BJ (cell line): Measurements from ENCODE around the gene RAB38. TPM values are rescaled to one million over a fixed set of nuclear protein-coding genes. Genes with fewer than 3 reads are reported as not detected.

ENCODE experiments used
- CTCF ChIA-PET: fragments of 350-600 bp; formaldehyde crosslinking; extraction: SDS; loops from one replicate; lab custom pipeline; 2021; ENCODE audit warnings: antibody characterized with exemption, inconsistent platforms; lab: Yijun Ruan, JAX
- POLR2A ChIA-PET: fragments of 300-600 bp; sonication (Branson Sonifier 250); formaldehyde crosslinking; extraction: SDS; loops from one replicate; lab custom pipeline; 2021; ENCODE audit warnings: antibody characterized with exemption; lab: Charles Lee
- DNase-seq: peaks from one replicate; pipeline ENCODE4 v3.0.0-alpha.2; 2011; ENCODE audit warnings: low read depth
- H3K27me3 ChIP-seq: 2 replicates; pipeline ENCODE4 v1.6.0; 2011; ENCODE audit warnings: low read length; ENCODE audit not compliant: control insufficient read depth, insufficient read depth
- H3K36me3 ChIP-seq: 2 replicates; pipeline ENCODE4 v1.5.1; 2011; ENCODE audit warnings: low read length; ENCODE audit not compliant: control insufficient read depth, insufficient read depth
- H3K4me3 ChIP-seq: 2 replicates; pipeline ENCODE4 v1.5.1; 2011; ENCODE audit warnings: low read depth, mild to moderate bottlenecking, control low read depth, low read length
- CTCF ChIP-seq: IDR thresholded peaks from 2 replicates; pipeline ENCODE4 v1.5.1; 2011; ENCODE audit warnings: low read depth, mild to moderate bottlenecking, control low read depth, inconsistent platforms, low read length, moderate library complexity; ENCODE audit not compliant: insufficient read depth
- polyA plus RNA-seq: library from polyadenylated mRNA; depleted of rRNA; stranded (reverse); fragments of >200 nt; gene quantifications from 2 replicates; pipeline ENCODE4 v1.2.3, GENCODE V29; 2011

RAB38 gene
- polyA plus RNA-seq, 1 experiment, result 4.9 TPM

GRCh38 chr11:88152381-88152780 lies 22.9 kb downstream of the RAB38 start:
- no peak for DNase-seq

GRCh38 chr11:88151709-88152265 lies 23.5 kb downstream of the RAB38 start:
- 0 out of 2 replicates have a peak, but pooled peaks cover 2% of the 10 kb centered on the region for H3K36me3 ChIP-seq
- H3K4me3 ChIP-seq, result no peak overlapping the region
- POLR2A ChIA-PET, result no interaction called here
- H3K27me3 ChIP-seq, result no peaks in the 10 kb centered on the region
- CTCF ChIA-PET, result interaction anchor here (1.0 kb wide), 1 partner anchor 9 kb away, joined by 3 read pairs; no protein-coding TSS in a partner anchor
- DNase-seq, result no peak
- TF ChIP-seq CTCF, result no peak

More at GRCh38 chr11:88152381-88152780, 22.9 kb downstream of the RAB38 start:
- TF ChIP-seq CTCF, result no peak
- Histone ChIP-seq H3K27me3 (no peaks in the 10 kb centered on the region), H3K36me3 (0 out of 2 replicates have a peak, but pooled peaks cover 2% of the 10 kb centered on the region), H3K4me3 (no peak overlapping the region)
- ChIA-PET POLR2A (no interaction called here), CTCF (interaction anchor here (1.0 kb wide), 1 partner anchor 9 kb away, joined by 3 read pairs; no protein-coding TSS in a partner anchor)

DNA sequence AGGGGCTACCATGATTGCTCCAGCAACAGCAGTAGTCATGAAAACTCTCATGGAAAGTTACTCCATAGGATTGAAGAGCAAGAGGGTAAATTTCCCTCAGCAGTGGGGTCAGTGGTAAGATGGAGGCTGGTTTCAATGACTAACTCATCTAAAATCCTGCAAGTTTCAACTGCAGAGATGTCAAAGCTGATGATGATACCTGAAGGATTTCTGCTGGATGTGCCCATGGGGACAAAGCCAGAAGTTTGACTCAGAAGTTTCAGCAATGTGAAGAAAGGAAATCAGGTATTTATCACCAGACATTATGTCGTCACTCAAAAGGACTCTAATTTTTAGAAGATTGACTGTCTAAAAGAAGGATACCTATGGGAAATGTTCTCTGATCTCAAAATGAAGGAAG lies 29.1 kb downstream of the RAB38 start:
- no peak overlapping the region for H3K4me3 ChIP-seq
- no peak for TF ChIP-seq CTCF
- ChIA-PET POLR2A (no interaction called here), CTCF (no interaction called here)
- 0 out of 2 replicates have a peak, but pooled peaks cover 2% of the 10 kb centered on the region for H3K36me3 ChIP-seq
- H3K27me3 ChIP-seq, result no peaks in the 10 kb centered on the region
- no peak for DNase-seq

GRCh38 chr11:88139865-88140264 lies 35.4 kb downstream of the RAB38 start:
- POLR2A ChIA-PET, result no interaction called here
- CTCF ChIA-PET, result interaction anchor here (0.6 kb wide), 1 partner anchor 1269 kb away, joined by 3 read pairs; no protein-coding TSS in a partner anchor
- TF ChIP-seq CTCF, result no peak
- Histone ChIP-seq H3K36me3 (no peaks in the 10 kb centered on the region), H3K27me3 (no peaks in the 10 kb centered on the region), H3K4me3 (no peak overlapping the region)
- no peak for DNase-seq

- H3K27me3 ChIP-seq, result no peaks in the 10 kb centered on the region
- DNase-seq, result no peak
- no peak overlapping the region for H3K4me3 ChIP-seq
- ChIA-PET POLR2A (no interaction called here), CTCF (no interaction called here)
- no peaks in the 10 kb centered on the region for H3K36me3 ChIP-seq
- TF ChIP-seq CTCF, result no peak
Measured at GRCh38 chr11:88131764-88132470, 43.3 kb downstream of the RAB38 start.
